ENCODE results near the gene GMIP.

DNA sequence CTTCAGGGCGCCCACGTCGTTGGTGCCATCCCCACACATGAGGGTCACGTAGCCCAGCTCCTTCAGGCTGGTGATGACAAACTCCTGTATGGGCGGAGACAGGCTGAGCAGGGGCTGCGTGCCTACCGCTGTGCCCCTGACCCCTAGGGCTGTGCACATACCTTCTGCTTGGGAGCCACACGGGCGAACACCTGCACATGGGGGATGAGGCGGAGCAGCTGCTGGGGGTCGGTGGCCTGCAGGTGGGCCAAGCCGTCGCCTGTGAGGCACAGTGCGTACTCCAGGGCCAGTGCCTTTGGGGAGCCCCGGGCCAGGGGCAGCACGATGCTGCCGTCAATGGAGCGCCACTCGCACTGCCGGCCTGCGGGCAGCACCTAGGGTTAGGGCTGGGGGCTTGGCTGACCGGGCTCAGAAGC is 6.1 kb upstream of the GMIP start:
- no peak for TF ChIP-seq POLR2A (IDR thresholded peaks at IDR 0.05)
- TF ChIP-seq, protein P1, sequence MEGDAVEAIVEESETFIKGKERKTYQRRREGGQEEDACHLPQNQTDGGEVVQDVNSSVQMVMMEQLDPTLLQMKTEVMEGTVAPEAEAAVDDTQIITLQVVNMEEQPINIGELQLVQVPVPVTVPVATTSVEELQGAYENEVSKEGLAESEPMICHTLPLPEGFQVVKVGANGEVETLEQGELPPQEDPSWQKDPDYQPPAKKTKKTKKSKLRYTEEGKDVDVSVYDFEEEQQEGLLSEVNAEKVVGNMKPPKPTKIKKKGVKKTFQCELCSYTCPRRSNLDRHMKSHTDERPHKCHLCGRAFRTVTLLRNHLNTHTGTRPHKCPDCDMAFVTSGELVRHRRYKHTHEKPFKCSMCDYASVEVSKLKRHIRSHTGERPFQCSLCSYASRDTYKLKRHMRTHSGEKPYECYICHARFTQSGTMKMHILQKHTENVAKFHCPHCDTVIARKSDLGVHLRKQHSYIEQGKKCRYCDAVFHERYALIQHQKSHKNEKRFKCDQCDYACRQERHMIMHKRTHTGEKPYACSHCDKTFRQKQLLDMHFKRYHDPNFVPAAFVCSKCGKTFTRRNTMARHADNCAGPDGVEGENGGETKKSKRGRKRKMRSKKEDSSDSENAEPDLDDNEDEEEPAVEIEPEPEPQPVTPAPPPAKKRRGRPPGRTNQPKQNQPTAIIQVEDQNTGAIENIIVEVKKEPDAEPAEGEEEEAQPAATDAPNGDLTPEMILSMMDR (IDR thresholded peaks at IDR 0.05), result no peak

Measured in testis (tissue), 2 donors.